Pancreas (tissue), 10 donors: Measurements from ENCODE around the gene NET1. TPM values are rescaled to one million over a fixed set of nuclear protein-coding genes. Genes with fewer than 3 reads are reported as not detected.
"Not testable (repeated sequence)": the region's sequence is repeated elsewhere in the genome, so short reads cannot be mapped to it uniquely, and the experiment has no call there.

ENCODE experiments used
- ATAC-seq, 4 donors: fragments of 200-7000 bp; cut with Tn5 transposase; one replicate each; pipeline versions ENCODE4 v1.8.0 to v1.9.1; 2020; ENCODE audit warnings: mild to moderate bottlenecking in 4 of 4, moderate library complexity in 4 of 4
- DNase-seq, 6 donors: peaks; one replicate each; pipeline ENCODE4 v3.0.0-alpha.2; 2020
- FAIRE-seq: peaks from 2 replicates; lab custom pipeline; 2012; peaks lifted over from hg19 to GRCh38; lab: Jason Lieb, UNC
- H3K27ac ChIP-seq, 4 donors: fragments of 200-600 bp; sonication (generic); 1 replicate in 3 of 4; 2 replicates in 1 of 4; pipeline versions ENCODE4 v1.5.0 to v1.8.0; 2020
- H3K27me3 ChIP-seq, 4 donors: fragments of 200-600 bp; one replicate each; pipeline ENCODE4 v1.8.0; 2021
- H3K36me3 ChIP-seq, 3 donors: fragments of 200-600 bp; sonication (generic) in 1 of 3; one replicate each; pipeline versions ENCODE4 v1.5.0 to v1.8.0; 2020 to 2021
- H3K4me1 ChIP-seq, 3 donors: fragments of 200-600 bp; one replicate each; pipeline ENCODE4 v1.8.0; 2021
- H3K4me3 ChIP-seq, 4 donors: fragments of 200-600 bp; sonication (generic) in 2 of 4; one replicate each; pipeline versions ENCODE4 v1.5.0 to v1.8.0; 2020 to 2021
- H3K9me3 ChIP-seq, 4 donors: fragments of 200-600 bp; one replicate each; pipeline ENCODE4 v1.8.0; 2021
- CTCF ChIP-seq, 4 donors: fragments of 200-600 bp; sonication (generic) in 3 of 4; IDR thresholded peaks; one replicate each; pipeline versions ENCODE4 v1.5.0 to v1.8.0; 2021; ENCODE audit warnings: antibody characterized with exemption in 4 of 4
- WGBS, 2 donors: extraction: QIAGEN DNeasy Blood & Tissue Kit; methylation state at CpG; one replicate each; pipeline ENCODE4 v1.1.7; 2013; 5-methylcytosine and 5-hydroxymethylcytosine counted together
- intact Hi-C, 3 donors: fragments of 100-400 bp; cut with DNase I; formaldehyde crosslinking; loops; one replicate each; pipeline versions ENCODE4 v1.11.1 to v1.14.2; 2022
- polyA plus RNA-seq, 2 donors: library from polyadenylated mRNA; stranded (reverse); fragments of 200-250 nt; gene quantifications; one replicate each; pipeline ENCODE4 v1.2.3, GENCODE V29; 2013
- total RNA-seq, 6 donors: library from RNA; stranded (reverse); fragmentation: NEBNext Ultra II Directional in 4 of 6; extraction: Animal tissue kit (Norgen Biotek cat#: 25700) in 4 of 6; gene quantifications; one replicate each; pipeline versions ENCODE4 v1.2.1 to v1.2.4, GENCODE V29; 2021 to 2023
- donor health status: healthy with polysubstance abuse.
- donor health status: DM: no; HTN: no; CAD: no; lungs with moderate emphysema.
- donor health status: DM: no; HTN: no; CAD: no.
- donor health status: control.
- donor health status: control.
- donor health status: Bipolar disorder and iron deficiency.
- donor health status: DM: yes; HTN: yes; CAD: no.
- donor health status: DM: no; HTN: no; CAD: no.
- donor health status: DM: no; HTN: no; CAD: no.
- donor health status: DM: yes; HTN: yes; CAD: no.

Gene NET1
- total and polyA plus RNA-seq, 8 donors, result 13.0 to 68.0 (median 37.0) TPM

GRCh38 chr10:5475974-5476807, 63.8 kb downstream of the NET1 start:
- FAIRE-seq, H3K4me3 ChIP-seq, H3K27me3 ChIP-seq, H3K9me3 ChIP-seq, H3K4me1 ChIP-seq, DNase-seq, intact Hi-C loops, H3K27ac ChIP-seq, ATAC-seq, H3K36me3 ChIP-seq: not testable (repeated sequence)
- 94 to 95% methylated on average over 10 to 11 of the region's 12 CpGs for WGBS, 2 donors

- intact Hi-C loops, result no loop called here
- FAIRE-seq, result no peak
- TF ChIP-seq CTCF (IDR thresholded peaks at IDR 0.05), result no peak
- no peaks in the 10 kb centered on the region for H3K36me3 ChIP-seq
- WGBS, 2 donors, result 86 to 88% methylated on average over 13 of the region's 13 CpGs
- no peak for ATAC-seq
- no peaks in the 10 kb centered on the region for H3K27me3 ChIP-seq
- no peak overlapping the region for H3K4me3 ChIP-seq
- no peak for DNase-seq
- no peak overlapping the region for H3K27ac ChIP-seq
- H3K9me3 ChIP-seq, result no peaks in the 10 kb centered on the region
- no peaks in the 10 kb centered on the region for H3K4me1 ChIP-seq
These were observed 64.7 kb downstream of the NET1 start for GRCh38 chr10:5476918-5477525.

- H3K4me1 ChIP-seq, result no peaks in the 10 kb centered on the region
- intact Hi-C loops, result no loop called here
- H3K9me3 ChIP-seq, result no peaks in the 10 kb centered on the region
- ATAC-seq (no peak), FAIRE-seq (no peak), DNase-seq (no peak)
- no peak for TF ChIP-seq CTCF (IDR thresholded peaks at IDR 0.05)
- H3K4me3 ChIP-seq, result no peak overlapping the region
- no peaks in the 10 kb centered on the region for H3K36me3 ChIP-seq
- WGBS, 2 donors, result 89 to 91% methylated on average over 11 of the region's 11 CpGs
- no peak overlapping the region for H3K27ac ChIP-seq
- H3K27me3 ChIP-seq, result no peaks in the 10 kb centered on the region
These were observed 65.8 kb downstream of the NET1 start for GRCh38 chr10:5477948-5478693.

GRCh38 chr10:5478694-5479305, 66.4 kb downstream of the NET1 start:
- Histone ChIP-seq H3K9me3 (no peaks in the 10 kb centered on the region), H3K36me3 (no peaks in the 10 kb centered on the region), H3K27me3 (no peaks in the 10 kb centered on the region), H3K27ac (no peak overlapping the region), H3K4me3 (no peak overlapping the region), H3K4me1 (no peaks in the 10 kb centered on the region)
- ATAC-seq, result no peak
- no peak for FAIRE-seq
- TF ChIP-seq CTCF (IDR thresholded peaks at IDR 0.05), result no peak
- 88 to 96% methylated on average over 17 to 18 of the region's 18 CpGs for WGBS, 2 donors
- intact Hi-C loops, result no loop called here
- no peak for DNase-seq
